Endothelial cell of umbilical vein (primary cell): ENCODE data around the gene BCL2. TPM values are rescaled to one million over a fixed set of nuclear protein-coding genes. Genes with fewer than 3 reads are reported as not detected.

Experiments
- BruUV-seq: library from RNA; stranded (reverse); fragments of 400-500 nt; replicated peaks from 2 replicates; lab custom pipeline; 2021; lab: Mats Ljungman, UMichigan
- CTCF ChIA-PET: fragments of 300-600, 350-600 bp; sonication (Branson Sonifier 250); formaldehyde crosslinking; loops from one replicate; lab custom pipeline; 2021; ENCODE audit warnings: antibody characterized with exemption, inconsistent platforms; lab: Charles Lee
- POLR2A ChIA-PET: fragments of 300-600, 350-600 bp; sonication (Branson Sonifier 250); formaldehyde crosslinking; loops from one replicate; lab custom pipeline; 2021; ENCODE audit warnings: antibody characterized with exemption, inconsistent platforms; lab: Charles Lee
- DNase-seq: peaks from one replicate; pipeline ENCODE4 v3.0.0-alpha.2; 2011; ENCODE audit warnings: low read depth, low spot score
- FAIRE-seq: peaks from 2 replicates; lab custom pipeline; 2011; peaks lifted over from hg19 to GRCh38; lab: Jason Lieb, UNC
- H2AFZ ChIP-seq: 2 replicates; pipeline ENCODE4 v1.6.0; 2012; ENCODE audit warnings: low read depth, low read length, control low read depth, inconsistent platforms
- H3K27ac ChIP-seq: 2 replicates; pipeline ENCODE4 v1.5.1; 2011; ENCODE audit warnings: low read depth, mild to moderate bottlenecking, control low read depth, low read length, moderate library complexity; ENCODE audit not compliant: insufficient read depth
- H3K27me3 ChIP-seq, 2 experiments: 2 replicates each; pipeline versions ENCODE4 v1.6.0 to v1.6.1; 2011; ENCODE audit warnings: low read length in 2 of 2, mixed read lengths in 1 of 2; ENCODE audit not compliant: control insufficient read depth in 2 of 2, insufficient read depth in 2 of 2
- H3K36me3 ChIP-seq, 2 experiments: 2 replicates in 1 of 2; 3 replicates in 1 of 2; pipeline ENCODE4 v1.5.1; 2011; ENCODE audit warnings: low read length in 2 of 2, mild to moderate bottlenecking in 1 of 2, moderate library complexity in 1 of 2; ENCODE audit not compliant: control insufficient read depth in 2 of 2, insufficient read depth in 2 of 2; ENCODE audit errors: extremely low read depth in 1 of 2
- H3K4me1 ChIP-seq: 3 replicates; pipeline ENCODE4 v1.5.1; 2011; ENCODE audit warnings: mild to moderate bottlenecking, low read length; ENCODE audit not compliant: control insufficient read depth, insufficient read depth; ENCODE audit errors: extremely low read depth
- H3K4me2 ChIP-seq: 2 replicates; pipeline ENCODE4 v1.6.1; 2011; ENCODE audit warnings: low read length, control low read depth, mixed read lengths; ENCODE audit not compliant: insufficient read depth
- H3K4me3 ChIP-seq, 3 experiments: fragments of 200-600 bp in 1 of 3; sonication (generic), shearing (Covaris generic) in 1 of 3; replicated peaks in 1 of 3; 2 replicates each; pipeline ENCODE4 v1.5.1; 2011 to 2016; ENCODE audit warnings: control low read depth in 3 of 3, low read length in 3 of 3, mild to moderate bottlenecking in 2 of 3, inconsistent platforms in 1 of 3, low read depth in 1 of 3, moderate library complexity in 1 of 3; ENCODE audit not compliant: insufficient read depth in 1 of 3
- H3K79me2 ChIP-seq: 2 replicates; pipeline ENCODE4 v1.6.0; 2012; ENCODE audit warnings: low read length, inconsistent platforms; ENCODE audit not compliant: control insufficient read depth, insufficient read depth
- H3K9ac ChIP-seq: replicated peaks from 2 replicates; pipeline ENCODE3; 2011; ENCODE audit warnings: low read length, control low read depth; ENCODE audit not compliant: insufficient read depth; ENCODE audit errors: extremely low read depth
- H3K9me1 ChIP-seq: replicated peaks from 3 replicates; pipeline ENCODE4 v1.6.0; 2011; ENCODE audit warnings: mild to moderate bottlenecking, low read length; ENCODE audit not compliant: control insufficient read depth, insufficient read depth; ENCODE audit errors: extremely low read depth
- H3K9me3 ChIP-seq: replicated peaks from 2 replicates; pipeline ENCODE4 v1.5.1; 2012; ENCODE audit warnings: low read length, inconsistent platforms; ENCODE audit not compliant: control insufficient read depth, insufficient read depth
- H4K20me1 ChIP-seq: replicated peaks from 2 replicates; pipeline ENCODE3; 2011; ENCODE audit warnings: mild to moderate bottlenecking, low read length; ENCODE audit not compliant: control insufficient read depth, insufficient read depth; ENCODE audit errors: extremely low read depth
- CTCF ChIP-seq, 2 donors: IDR thresholded peaks; 1 replicate in 1 of 2; 2 replicates in 1 of 2; pipeline ENCODE4 v1.5.1; 2011; ENCODE audit warnings: low read length in 2 of 2, mild to moderate bottlenecking in 2 of 2, moderate library complexity in 2 of 2, control low read depth in 1 of 2, inconsistent platforms in 1 of 2, low read depth in 1 of 2; ENCODE audit not compliant: insufficient read depth in 1 of 2; ENCODE audit errors: extremely low read depth in 1 of 2
- EZH2 ChIP-seq: IDR thresholded peaks from 2 replicates; pipeline ENCODE4 v1.6.1; 2012; ENCODE audit warnings: borderline replicate concordance, low read depth, mild to moderate bottlenecking, moderate library complexity, low read length, inconsistent platforms; ENCODE audit not compliant: severe bottlenecking
- FOS ChIP-seq: IDR thresholded peaks from 2 replicates; pipeline ENCODE4 v1.6.1; 2011; ENCODE audit warnings: mild to moderate bottlenecking, low read length, moderate library complexity, borderline replicate concordance; ENCODE audit not compliant: insufficient read depth
- GATA2 ChIP-seq: IDR thresholded peaks from 2 replicates; pipeline ENCODE4 v1.7.0; 2011; ENCODE audit warnings: low read depth, mild to moderate bottlenecking, moderate library complexity, mixed read lengths, low read length; ENCODE audit not compliant: insufficient read length, insufficient read depth
- JUN ChIP-seq: IDR thresholded peaks from 2 replicates; pipeline ENCODE4 v1.6.1; 2011; ENCODE audit warnings: borderline replicate concordance, low read depth; ENCODE audit not compliant: insufficient read length, insufficient read depth
- MAX ChIP-seq: IDR thresholded peaks from 2 replicates; pipeline ENCODE4 v1.6.1; 2011; ENCODE audit not compliant: insufficient read depth, insufficient read length
- MYC ChIP-seq: IDR thresholded peaks from one replicate; pipeline ENCODE4 v1.6.1; 2011; ENCODE audit warnings: mild to moderate bottlenecking, low read depth, low read length
- POLR2A ChIP-seq: IDR thresholded peaks from 2 replicates; pipeline ENCODE4 v1.6.1; 2012; ENCODE audit warnings: low read depth, mild to moderate bottlenecking, control low read depth, low read length
- POLR2AphosphoS5 ChIP-seq: IDR thresholded peaks from 2 replicates; pipeline ENCODE4 v1.6.1; 2012; ENCODE audit warnings: low read depth, mild to moderate bottlenecking, control low read depth, low read length, moderate library complexity; ENCODE audit not compliant: insufficient read depth
- dilution Hi-C: fragments of 300-500 bp; cut with MboI; formaldehyde crosslinking; loops from one replicate; pipeline ENCODE4 v1.15.0; 2019; ENCODE audit warnings: low sequenced_read_pairs; ENCODE audit not compliant: extremely low pct_ligation_motif_present
- intact Hi-C: fragments of 100-400 bp; cut with micrococcal nuclease; formaldehyde crosslinking; loops from one replicate; pipeline ENCODE4 v1.10.0; 2022
- polyA plus RNA-seq, 4 experiments: library from polyadenylated mRNA; depleted of rRNA in 3 of 4; stranded (reverse) in 3 of 4; unstranded in 1 of 4; fragments of >200 nt; gene quantifications; 2 replicates each; pipeline versions ENCODE4 v1.2.1 to v1.2.3, GENCODE V29; 2011 to 2012; ENCODE audit warnings: missing spikeins in 1 of 4
- total RNA-seq: library from RNA; stranded (reverse); gene quantifications from 2 replicates; pipeline ENCODE4 v1.2.3, GENCODE V29; 2021

BCL2 gene
- total and polyA plus RNA-seq, 2 donors (not counting 3 experiments of a cell fraction or from before 2014, with no cell fraction given) = 0.35 to 5.0 TPM

- dilution Hi-C loops = no loop called here
- DNase-seq (no peak), FAIRE-seq (no peak)
- CTCF ChIA-PET = interaction anchor here (0.9 to 6.9 kb wide), 8 partner anchors 10 to 309 kb away, joined by 3 to 176 read pairs (median 4); no protein-coding TSS in a partner anchor
- Histone ChIP-seq H3K79me2 (no peaks in the 10 kb centered on the region), H3K9me3 (no peaks in the 10 kb centered on the region), H3K9ac (no peak overlapping the region), H3K4me2 (no peak overlapping the region), H3K36me3 (peaks cover 0 to 5% of the 10 kb centered on the region in 2 experiments), H3K4me1 (peaks cover 7% of the 10 kb centered on the region), H4K20me1 (no peaks in the 10 kb centered on the region), H3K9me1 (no peaks in the 10 kb centered on the region), H3K27ac (no peak overlapping the region), H3K4me3 (no peak overlapping the region), H2AFZ (no peak overlapping the region), H3K27me3 (no peaks in the 10 kb centered on the region)
- intact Hi-C loops = no loop called here
- no peak for TF ChIP-seq EZH2
- no peak for TF ChIP-seq MYC
- no peak for TF ChIP-seq FOS
- TF ChIP-seq POLR2A = no peak
- TF ChIP-seq POLR2AphosphoS5 = no peak
- TF ChIP-seq GATA2 = no peak
- no peak for TF ChIP-seq MAX
- TF ChIP-seq CTCF (IDR thresholded peaks at IDR 0.05; ENCODE audit: extremely low read depth in 1 of 2, insufficient read depth in 1 of 2, low read depth in 1 of 2, low read length in 2 of 2) = no peak
- TF ChIP-seq JUN = no peak
- POLR2A ChIA-PET = no interaction called here
- no TSS peak for BruUV-seq
Observed at GRCh38 chr18:63326011-63326410, 6.4 kb upstream of the BCL2 start.
